Ovary (tissue), 3 donors: ENCODE measurements around the gene SH2B3.

Source experiments
- CTCF ChIP-seq, 3 donors: fragments of 450-650 bp in 2 of 3; fragments of 200-600 bp in 1 of 3; IDR thresholded peaks; one replicate each; pipeline versions ENCODE4 v1.5.1 to v1.8.0; 2016 to 2022; ENCODE audit warnings: antibody characterized with exemption in 3 of 3, mild to moderate bottlenecking in 1 of 3
- EP300 ChIP-seq: sonication (generic); formaldehyde crosslinking; IDR thresholded peaks from one replicate; pipeline ENCODE4 v1.6.1; 2017; ENCODE audit warnings: antibody characterized with exemption
- POLR2A ChIP-seq: fragments of 450-650 bp; IDR thresholded peaks from one replicate; pipeline ENCODE4 v1.6.1; 2017; ENCODE audit warnings: antibody characterized with exemption, mild to moderate bottlenecking, moderate library complexity
- donor health status: DM: no; HTN: no; CAD: no.

- TF ChIP-seq CTCF (IDR thresholded peaks at IDR 0.05) (peak; percentile 35 to 71 (median 55)), POLR2A (peak; percentile 15), EP300 (no peak)
Measured at GRCh38 chr12:111405149-111405858, 419 bp upstream of the SH2B3 start.
